ENCODE measurements around the gene SLIT3. TPM values are rescaled to one million over a fixed set of nuclear protein-coding genes. Genes with fewer than 3 reads are reported as not detected.

SLIT3 gene
- total and polyA plus RNA-seq, 10 of the 15 experiments (the other 5 are each of a cell fraction or from before 2014, with no cell fraction given), result 0.05 TPM; not detected in 9

- FAIRE-seq (no peak), ATAC-seq (no peak), DNase-seq (ENCODE audit: low read depth, low spot score) (no peak)
- WGBS (ENCODE audit: insufficient coverage, insufficient replicate concordance, low lambda C conversion rate, missing lambda C conversion rate), result 38% methylated on average over 8 of the region's 8 CpGs
- H2AFZ ChIP-seq (ENCODE audit: control insufficient read depth, low read depth, low read length), result no peak overlapping the region
- H4K20me1 ChIP-seq (ENCODE audit: control insufficient read depth, insufficient read depth), result no peaks in the 10 kb centered on the region
- BruUV-seq (replicated peaks), result no TSS peak
- no peak overlapping the region for H3K9ac ChIP-seq (ENCODE audit: control insufficient read depth, insufficient read depth, low read length)
- H3K36me3 ChIP-seq (ENCODE audit: control insufficient read depth in 2 of 2, insufficient read depth in 2 of 2, low read length in 1 of 2), result no peaks in the 10 kb centered on the region
- H3K4me3 ChIP-seq, result no peak overlapping the region
- H3K4me1 ChIP-seq (ENCODE audit: control insufficient read depth, insufficient read depth, low read length), result no peaks in the 10 kb centered on the region
- H3K9me3 ChIP-seq (replicated peaks; ENCODE audit: control insufficient read depth, insufficient read depth, low read length), result no peaks in the 10 kb centered on the region
- no peak overlapping the region for H3K4me2 ChIP-seq (ENCODE audit: control insufficient read depth, insufficient read depth)
- RAD21 ChIA-PET (ENCODE audit: unreplicated experiment), result no interaction called here
- CTCF ChIA-PET, result interaction anchor here (0.5 kb wide), 1 partner anchor 230 kb away, joined by 3 read pairs; no protein-coding TSS in a partner anchor
- TF ChIP-seq NR2C2 (IDR thresholded peaks at IDR 0.05; ENCODE audit: borderline replicate concordance, control insufficient read depth, insufficient read length, low read depth) (no peak), LARP7 (IDR thresholded peaks at IDR 0.05) (no peak), SKIL (IDR thresholded peaks at IDR 0.05; ENCODE audit: low read depth, poor library complexity, severe bottlenecking) (no peak), ZBTB4 (CRISPR knock-in tag; IDR thresholded peaks at IDR 0.05) (no peak), ZNF592 (IDR thresholded peaks at IDR 0.05) (no peak)
- peaks cover 2 to 4% of the 10 kb centered on the region in 2 experiments; a peak in 3 of 4 replicates for H3K27me3 ChIP-seq (replicated peaks in 1 of 2; ENCODE audit: control insufficient read depth in 2 of 2, insufficient read depth in 2 of 2, low read length in 1 of 2)
- no peak overlapping the region for H3K27ac ChIP-seq (ENCODE audit: control insufficient read depth, insufficient read depth)
- SMC1A ChIA-PET (ENCODE audit: uncharacterized antibody, unreplicated experiment), result no interaction called here
- in situ Hi-C loops (cut with MboI), result no loop called here
- POLR2A ChIA-PET, result no interaction called here
- intact Hi-C loops (cut with micrococcal nuclease; ENCODE audit: unreplicated experiment), result no loop called here
- H3K79me2 ChIP-seq (ENCODE audit: control insufficient read depth, insufficient read depth, low read length), result no peaks in the 10 kb centered on the region
Measured at GRCh38 chr5:168848569-168848968, 452.4 kb downstream of the SLIT3 start.
